GM12865 (cell line): Measurements from ENCODE around the gene PDGFC.

Source experiments
- DNase-seq: peaks from one replicate; pipeline ENCODE4 v3.0.0; 2010; ENCODE audit warnings: low read depth
- H3K4me3 ChIP-seq: 2 replicates; pipeline ENCODE4 v1.5.1; 2011; ENCODE audit warnings: mild to moderate bottlenecking, low read depth, low read length, control low read depth
- TF ChIP-seq, protein P1 (sequence below): IDR thresholded peaks from 2 replicates; pipeline ENCODE4 v1.5.1; 2011; ENCODE audit warnings: low read length, control low read depth, low read depth, inconsistent platforms; ENCODE audit not compliant: insufficient read depth; ENCODE audit errors: missing control alignments

Gene PDGFC

GRCh38 chr4:156954587-156954986, 17.0 kb downstream of the PDGFC start:
- H3K4me3 ChIP-seq, result no peak overlapping the region
- TF ChIP-seq, protein P1, sequence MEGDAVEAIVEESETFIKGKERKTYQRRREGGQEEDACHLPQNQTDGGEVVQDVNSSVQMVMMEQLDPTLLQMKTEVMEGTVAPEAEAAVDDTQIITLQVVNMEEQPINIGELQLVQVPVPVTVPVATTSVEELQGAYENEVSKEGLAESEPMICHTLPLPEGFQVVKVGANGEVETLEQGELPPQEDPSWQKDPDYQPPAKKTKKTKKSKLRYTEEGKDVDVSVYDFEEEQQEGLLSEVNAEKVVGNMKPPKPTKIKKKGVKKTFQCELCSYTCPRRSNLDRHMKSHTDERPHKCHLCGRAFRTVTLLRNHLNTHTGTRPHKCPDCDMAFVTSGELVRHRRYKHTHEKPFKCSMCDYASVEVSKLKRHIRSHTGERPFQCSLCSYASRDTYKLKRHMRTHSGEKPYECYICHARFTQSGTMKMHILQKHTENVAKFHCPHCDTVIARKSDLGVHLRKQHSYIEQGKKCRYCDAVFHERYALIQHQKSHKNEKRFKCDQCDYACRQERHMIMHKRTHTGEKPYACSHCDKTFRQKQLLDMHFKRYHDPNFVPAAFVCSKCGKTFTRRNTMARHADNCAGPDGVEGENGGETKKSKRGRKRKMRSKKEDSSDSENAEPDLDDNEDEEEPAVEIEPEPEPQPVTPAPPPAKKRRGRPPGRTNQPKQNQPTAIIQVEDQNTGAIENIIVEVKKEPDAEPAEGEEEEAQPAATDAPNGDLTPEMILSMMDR, result no peak
- no peak for DNase-seq

DNA sequence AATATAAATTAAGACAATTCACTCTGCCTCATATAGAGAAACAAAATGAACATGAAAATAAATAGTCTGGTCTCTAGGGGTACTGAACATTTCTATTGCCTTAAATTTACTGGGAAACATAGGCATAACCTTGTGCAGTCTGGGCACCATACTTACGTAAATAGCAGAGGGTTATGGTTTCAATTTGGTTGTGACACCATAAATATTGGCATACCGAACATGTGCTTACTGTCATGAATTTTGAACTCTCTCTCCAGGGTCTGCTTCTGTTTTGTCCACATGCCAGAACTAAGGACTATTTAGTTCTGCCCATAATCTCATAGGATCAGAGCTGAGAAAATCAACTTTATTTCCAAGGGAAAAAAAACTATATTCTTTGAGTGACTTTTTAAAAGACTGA, 17.6 kb downstream of the PDGFC start:
- DNase-seq, result no peak

GRCh38 chr4:156953001-156953400, 18.6 kb downstream of the PDGFC start:
- DNase-seq, result no peak
- no peak overlapping the region for H3K4me3 ChIP-seq
- TF ChIP-seq, protein P1, result no peak

More for the DNA sequence above, 17.6 kb downstream of the PDGFC start:
- TF ChIP-seq, protein P1, result no peak
- H3K4me3 ChIP-seq, result no peak overlapping the region

DNA sequence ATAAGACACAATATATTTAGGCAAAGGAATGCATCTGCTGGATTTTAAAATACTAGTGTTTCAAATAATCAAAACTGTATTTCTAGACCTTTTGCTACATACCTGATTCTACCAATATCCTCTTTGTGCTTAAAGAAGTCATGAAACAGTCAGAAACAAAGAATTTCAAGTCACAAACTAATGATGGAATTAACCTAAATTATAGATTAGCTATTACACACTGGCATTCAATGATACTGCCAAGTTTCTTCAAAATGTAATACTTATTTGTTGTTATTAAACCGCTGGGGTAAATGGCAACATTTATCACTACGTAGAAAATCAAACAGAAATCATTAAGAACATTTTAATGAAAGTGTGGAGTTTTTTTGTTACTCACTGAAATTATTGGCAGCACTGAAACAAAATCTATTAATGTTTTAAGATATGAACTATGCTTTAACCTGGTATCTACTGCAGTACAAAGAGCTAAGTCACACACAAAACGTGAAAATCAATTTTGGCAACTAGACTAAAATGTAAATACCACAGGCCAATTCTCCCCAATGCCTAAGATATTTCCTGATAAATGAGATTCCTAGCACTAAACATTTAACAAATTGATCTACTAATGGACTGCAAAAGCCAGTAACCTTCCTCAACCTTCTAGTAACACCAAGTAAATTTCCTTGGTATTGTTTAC, 19.4 kb downstream of the PDGFC start:
- TF ChIP-seq, protein P1, result no peak
- no peak for DNase-seq
- no peak overlapping the region for H3K4me3 ChIP-seq

DNA sequence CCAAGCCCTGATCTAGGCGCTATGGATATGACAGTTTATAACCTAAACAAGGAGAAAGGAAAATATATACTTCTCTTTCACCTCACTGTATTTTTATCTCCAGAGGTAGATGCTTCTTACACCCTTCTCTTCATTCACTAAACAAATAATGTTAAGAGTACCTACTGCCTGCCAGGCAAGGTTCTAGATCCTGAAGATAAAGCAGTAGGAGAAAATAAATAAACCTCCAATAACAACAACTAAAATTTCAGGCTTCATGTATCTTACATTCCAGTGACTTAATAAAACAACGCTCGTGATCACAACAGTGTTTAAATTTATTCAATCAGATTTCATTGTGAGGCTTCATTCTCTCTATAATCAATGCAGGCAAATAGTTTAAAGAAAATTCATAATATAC, 20.7 kb downstream of the PDGFC start:
- TF ChIP-seq, protein P1, result no peak
- no peak for DNase-seq
- no peak overlapping the region for H3K4me3 ChIP-seq

DNA sequence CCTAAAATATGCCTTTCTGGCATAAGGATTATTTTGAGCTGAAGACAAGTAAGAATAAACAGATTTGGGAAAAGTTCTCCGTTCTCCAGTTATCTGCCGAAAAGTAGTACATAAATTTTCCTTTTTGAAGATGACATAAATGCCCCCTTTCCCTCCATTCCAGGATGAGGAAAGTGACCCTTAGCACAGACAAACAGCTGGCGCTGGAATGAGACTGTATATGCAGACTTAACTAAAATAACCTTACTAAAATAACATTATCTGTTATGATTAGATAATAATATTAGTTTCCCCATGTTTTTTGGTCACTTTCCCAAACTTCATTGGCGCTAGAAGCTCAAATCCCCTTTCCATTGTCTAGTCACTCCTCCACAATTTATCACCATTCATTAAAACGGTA, 21.5 kb downstream of the PDGFC start:
- H3K4me3 ChIP-seq, result no peak overlapping the region
- TF ChIP-seq, protein P1, result no peak
- DNase-seq, result no peak

GRCh38 chr4:156949373-156949814, 22.2 kb downstream of the PDGFC start:
- DNase-seq, result no peak
- H3K4me3 ChIP-seq, result no peak overlapping the region
- TF ChIP-seq, protein P1, result no peak
